ENCODE data around the gene CXorf49B.

The CXorf49B gene

GRCh38 chrX:71809886-71810285, 46.7 kb downstream of the CXorf49B start:
- DNase-seq (ENCODE audit: low read depth) = no peak
- no peak for TF ChIP-seq CTCF (conservative IDR thresholded peaks at IDR 0.05; ENCODE audit: low read depth, low read length)
- no peak overlapping the region for H3K4me3 ChIP-seq (ENCODE audit: low read length)

GRCh38 chrX:71814123-71814912, 51.2 kb downstream of the CXorf49B start:
- no peak for DNase-seq (ENCODE audit: low read depth)
- H3K4me3 ChIP-seq (ENCODE audit: low read length) = no peak overlapping the region
- TF ChIP-seq CTCF (conservative IDR thresholded peaks at IDR 0.05; ENCODE audit: low read depth, low read length) = no peak

GRCh38 chrX:71815121-71815905, 52.2 kb downstream of the CXorf49B start:
- TF ChIP-seq CTCF (conservative IDR thresholded peaks at IDR 0.05; ENCODE audit: low read depth, low read length) = no peak
- peak; percentile 0 for DNase-seq (ENCODE audit: low read depth)
- no peak overlapping the region for H3K4me3 ChIP-seq (ENCODE audit: low read length)

- no peak overlapping the region for H3K4me3 ChIP-seq (ENCODE audit: low read length)
- DNase-seq (ENCODE audit: low read depth) = no peak
- no peak for TF ChIP-seq CTCF (conservative IDR thresholded peaks at IDR 0.05; ENCODE audit: low read depth, low read length)
Measured at GRCh38 chrX:71815906-71816156, 52.7 kb downstream of the CXorf49B start.
